Hepatocyte (in vitro differentiated cells): ENCODE results near the gene ACSL5.

Experiments used
- EZH2phosphoT487 ChIP-seq: fragments of 200-600 bp; sonication (generic); IDR thresholded peaks from one replicate; pipeline ENCODE4 v1.6.1; 2018; ENCODE audit warnings: antibody characterized with exemption, mild to moderate bottlenecking, low read depth, moderate library complexity; ENCODE audit not compliant: unreplicated experiment, severe bottlenecking
- TF ChIP-seq, protein P1 (sequence below): fragments of 200-600 bp; sonication (generic); IDR thresholded peaks from 2 replicates; pipeline ENCODE4 v1.5.1; 2016; ENCODE audit warnings: antibody characterized with exemption, mild to moderate bottlenecking; ENCODE audit not compliant: poor library complexity

DNA sequence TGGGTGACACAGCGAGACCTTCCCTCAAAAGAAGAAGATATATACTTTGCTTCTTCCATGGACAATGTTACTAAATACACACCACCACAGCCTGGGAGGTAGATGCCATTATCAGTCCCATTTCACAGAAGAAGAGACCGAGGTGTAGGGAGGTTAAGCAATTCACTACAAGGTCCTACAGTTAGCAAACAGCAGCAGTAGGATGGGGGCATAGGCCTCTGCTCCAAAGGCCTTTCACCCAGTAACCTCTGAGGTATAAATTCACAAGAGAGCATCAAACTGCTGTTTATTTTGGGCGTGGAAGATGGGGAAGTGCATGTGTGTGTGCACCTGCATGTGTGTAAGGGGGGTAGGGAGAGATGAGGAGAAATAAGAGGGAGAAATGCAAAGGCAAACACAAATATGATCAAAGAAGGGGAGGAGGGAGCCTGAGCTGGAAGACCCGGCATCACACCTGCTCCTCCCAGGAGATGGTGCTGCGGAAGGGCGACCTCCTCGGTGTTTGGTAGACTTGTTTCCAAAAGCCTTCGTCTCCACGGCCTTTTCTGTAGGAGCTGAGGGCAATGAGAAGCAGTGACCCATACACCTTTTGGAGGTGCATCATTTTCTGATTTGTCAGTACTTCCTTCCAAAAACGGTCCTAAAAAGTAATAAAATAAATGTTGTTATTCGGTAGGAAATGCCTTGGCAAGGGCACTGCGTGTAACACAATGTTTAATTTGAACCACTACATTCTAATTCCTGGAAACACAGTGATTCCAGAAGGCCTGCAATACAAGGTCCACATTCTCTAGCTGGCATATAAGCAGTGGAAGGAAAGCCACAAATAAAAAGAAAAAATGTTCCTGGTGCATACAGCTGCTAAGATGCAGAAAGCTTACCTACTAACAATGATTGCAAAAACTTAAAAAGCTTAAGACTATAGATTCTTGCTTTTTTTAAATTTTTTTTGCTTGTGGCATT lies 25.9 kb upstream of the ACSL5 start:
- TF ChIP-seq, protein P1, sequence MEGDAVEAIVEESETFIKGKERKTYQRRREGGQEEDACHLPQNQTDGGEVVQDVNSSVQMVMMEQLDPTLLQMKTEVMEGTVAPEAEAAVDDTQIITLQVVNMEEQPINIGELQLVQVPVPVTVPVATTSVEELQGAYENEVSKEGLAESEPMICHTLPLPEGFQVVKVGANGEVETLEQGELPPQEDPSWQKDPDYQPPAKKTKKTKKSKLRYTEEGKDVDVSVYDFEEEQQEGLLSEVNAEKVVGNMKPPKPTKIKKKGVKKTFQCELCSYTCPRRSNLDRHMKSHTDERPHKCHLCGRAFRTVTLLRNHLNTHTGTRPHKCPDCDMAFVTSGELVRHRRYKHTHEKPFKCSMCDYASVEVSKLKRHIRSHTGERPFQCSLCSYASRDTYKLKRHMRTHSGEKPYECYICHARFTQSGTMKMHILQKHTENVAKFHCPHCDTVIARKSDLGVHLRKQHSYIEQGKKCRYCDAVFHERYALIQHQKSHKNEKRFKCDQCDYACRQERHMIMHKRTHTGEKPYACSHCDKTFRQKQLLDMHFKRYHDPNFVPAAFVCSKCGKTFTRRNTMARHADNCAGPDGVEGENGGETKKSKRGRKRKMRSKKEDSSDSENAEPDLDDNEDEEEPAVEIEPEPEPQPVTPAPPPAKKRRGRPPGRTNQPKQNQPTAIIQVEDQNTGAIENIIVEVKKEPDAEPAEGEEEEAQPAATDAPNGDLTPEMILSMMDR = no peak
- no peak for TF ChIP-seq EZH2phosphoT487
